GM12874 (cell line): ENCODE data around the gene CRIM1.

ENCODE experiments used
- CTCF ChIP-seq: IDR thresholded peaks from 2 replicates; pipeline ENCODE4 v1.5.1; 2011; ENCODE audit warnings: low read depth, mild to moderate bottlenecking, control low read depth, low read length, moderate library complexity; ENCODE audit not compliant: insufficient read depth

Gene CRIM1

GRCh38 chr2:36361396-36361795 lies 5.8 kb downstream of the CRIM1 start:
- no peak for TF ChIP-seq CTCF

- TF ChIP-seq CTCF = no peak
Measured at GRCh38 chr2:36362291-36362690, 6.7 kb downstream of the CRIM1 start.

GRCh38 chr2:36366491-36367120 lies 11.0 kb downstream of the CRIM1 start:
- no peak for TF ChIP-seq CTCF

- no peak for TF ChIP-seq CTCF
Measured at GRCh38 chr2:36367486-36367885, 11.9 kb downstream of the CRIM1 start.

GRCh38 chr2:36367895-36368353 lies 12.3 kb downstream of the CRIM1 start:
- TF ChIP-seq CTCF = no peak

- no peak for TF ChIP-seq CTCF
Measured at GRCh38 chr2:36368438-36368837, 12.9 kb downstream of the CRIM1 start.

- TF ChIP-seq CTCF = no peak
Measured at GRCh38 chr2:36369163-36369562, 13.6 kb downstream of the CRIM1 start.
